GM04504 (cell line): Measurements from ENCODE around the gene NLRP3.

Experiments
- DNase-seq: peaks from one replicate; pipeline ENCODE4 v3.0.0-alpha.2; 2012; ENCODE audit warnings: low read depth

Gene NLRP3

GRCh38 chr1:247437551-247438505 lies 21.9 kb downstream of the NLRP3 start:
- DNase-seq, result no peak

DNA sequence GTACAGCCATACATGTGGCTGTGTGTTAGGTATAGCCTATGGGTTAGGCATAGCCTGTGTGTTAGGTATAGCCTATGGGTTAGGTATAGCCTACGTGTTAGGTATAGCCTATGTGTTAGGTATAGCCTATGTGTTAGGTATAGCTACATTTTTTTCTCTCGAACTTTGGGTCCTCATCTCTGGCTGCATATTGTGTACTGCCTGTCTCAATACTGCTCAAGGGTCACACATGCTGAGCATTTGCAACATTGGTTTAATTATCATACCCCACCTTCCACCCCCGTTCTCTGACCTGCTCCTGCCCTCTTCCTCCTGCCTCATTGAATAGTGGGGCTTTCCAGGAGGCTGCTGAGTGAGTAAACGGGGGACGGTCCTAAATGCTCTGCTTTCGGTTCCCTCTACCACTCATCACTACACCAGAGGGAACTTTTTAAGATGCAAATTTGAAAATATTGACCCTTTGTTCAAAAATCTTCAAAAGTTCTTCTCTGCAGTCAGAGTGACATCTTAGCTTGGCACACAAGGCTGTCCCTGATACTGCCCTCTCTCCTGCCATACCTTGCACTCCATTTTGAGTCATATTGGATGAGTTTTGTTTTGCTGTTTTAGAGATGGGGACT lies 24.1 kb downstream of the NLRP3 start:
- DNase-seq, result no peak

- DNase-seq, result no peak
Measured at GRCh38 chr1:247441606-247442005, 25.6 kb downstream of the NLRP3 start.

GRCh38 chr1:247442164-247442563 lies 26.2 kb downstream of the NLRP3 start:
- no peak for DNase-seq

GRCh38 chr1:247443641-247444040 lies 27.7 kb downstream of the NLRP3 start:
- DNase-seq, result no peak

DNA sequence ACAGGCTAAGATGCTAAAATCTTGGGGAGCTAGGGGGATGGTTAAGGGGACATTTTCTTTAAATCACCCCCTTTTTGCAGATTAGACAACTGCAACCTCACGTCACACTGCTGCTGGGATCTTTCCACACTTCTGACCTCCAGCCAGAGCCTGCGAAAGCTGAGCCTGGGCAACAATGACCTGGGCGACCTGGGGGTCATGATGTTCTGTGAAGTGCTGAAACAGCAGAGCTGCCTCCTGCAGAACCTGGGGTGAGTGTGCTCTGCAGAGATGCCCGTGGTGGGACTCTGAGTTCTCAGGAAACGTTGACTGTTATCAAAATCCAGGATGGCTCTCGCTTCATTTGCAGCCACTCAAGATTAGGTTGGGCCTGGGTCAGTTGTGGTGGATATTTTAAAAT lies 28.6 kb downstream of the NLRP3 start:
- DNase-seq, result no peak

GRCh38 chr1:247445526-247446356 lies 29.8 kb downstream of the NLRP3 start:
- DNase-seq, result no peak

DNA sequence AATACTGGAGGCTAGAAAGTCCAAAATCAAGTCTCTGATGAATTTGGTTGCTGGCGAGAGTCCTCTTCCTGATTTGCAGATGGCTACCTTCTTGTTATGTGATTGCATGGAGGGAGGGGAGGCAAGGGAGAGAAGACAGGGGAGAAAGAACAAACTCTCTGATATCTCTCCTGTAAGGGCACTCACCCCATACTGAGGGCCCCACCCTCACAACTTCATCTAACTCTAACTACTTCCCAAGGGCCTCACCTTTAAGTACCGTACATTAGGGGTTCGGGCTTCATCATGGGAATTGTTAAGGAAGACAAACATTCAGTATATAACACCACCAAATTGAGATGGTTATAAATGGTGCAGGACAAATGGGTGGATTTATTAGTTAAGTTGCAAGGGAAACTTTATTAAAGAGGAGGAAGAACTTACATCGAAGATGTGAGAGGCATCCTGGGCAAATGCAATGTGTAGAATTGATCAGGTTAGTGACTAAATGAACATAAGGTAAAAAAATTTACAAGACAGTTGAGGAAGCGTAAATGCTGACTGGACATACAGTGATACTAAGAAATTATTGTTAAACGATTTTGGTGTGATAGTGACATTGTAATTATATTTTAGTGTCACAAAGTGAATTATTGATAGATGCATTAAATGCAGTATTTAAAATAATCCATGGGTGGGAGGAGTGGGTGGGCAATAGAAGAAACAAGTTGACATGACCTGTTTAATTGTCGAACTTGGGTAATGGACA lies 31.4 kb downstream of the NLRP3 start:
- no peak for DNase-seq

DNA sequence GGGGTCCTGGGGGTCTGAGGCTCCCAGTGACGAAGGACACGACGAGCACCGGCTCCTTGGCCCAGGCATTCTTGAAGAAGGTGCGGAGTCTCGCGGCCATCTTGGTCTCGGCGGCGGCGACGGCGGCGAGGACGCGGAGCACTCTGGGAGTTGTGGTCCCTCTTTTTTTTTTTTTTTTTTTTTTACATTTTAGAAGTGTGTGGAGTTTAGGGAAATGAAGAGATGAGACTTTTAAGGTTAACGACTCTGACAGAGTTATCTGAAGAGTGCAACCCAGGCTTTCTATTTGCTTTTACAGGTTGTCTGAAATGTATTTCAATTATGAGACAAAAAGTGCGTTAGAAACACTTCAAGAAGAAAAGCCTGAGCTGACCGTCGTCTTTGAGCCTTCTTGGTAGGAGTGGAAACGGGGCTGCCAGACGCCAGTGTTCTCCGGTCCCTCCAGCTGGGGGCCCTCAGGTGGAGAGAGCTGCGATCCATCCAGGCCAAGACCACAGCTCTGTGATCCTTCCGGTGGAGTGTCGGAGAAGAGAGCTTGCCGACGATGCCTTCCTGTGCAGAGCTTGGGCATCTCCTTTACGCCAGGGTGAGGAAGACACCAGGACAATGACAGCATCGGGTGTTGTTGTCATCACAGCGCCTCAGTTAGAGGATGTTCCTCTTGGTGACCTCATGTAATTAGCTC lies 32.3 kb downstream of the NLRP3 start:
- peak; percentile 4 for DNase-seq

DNA sequence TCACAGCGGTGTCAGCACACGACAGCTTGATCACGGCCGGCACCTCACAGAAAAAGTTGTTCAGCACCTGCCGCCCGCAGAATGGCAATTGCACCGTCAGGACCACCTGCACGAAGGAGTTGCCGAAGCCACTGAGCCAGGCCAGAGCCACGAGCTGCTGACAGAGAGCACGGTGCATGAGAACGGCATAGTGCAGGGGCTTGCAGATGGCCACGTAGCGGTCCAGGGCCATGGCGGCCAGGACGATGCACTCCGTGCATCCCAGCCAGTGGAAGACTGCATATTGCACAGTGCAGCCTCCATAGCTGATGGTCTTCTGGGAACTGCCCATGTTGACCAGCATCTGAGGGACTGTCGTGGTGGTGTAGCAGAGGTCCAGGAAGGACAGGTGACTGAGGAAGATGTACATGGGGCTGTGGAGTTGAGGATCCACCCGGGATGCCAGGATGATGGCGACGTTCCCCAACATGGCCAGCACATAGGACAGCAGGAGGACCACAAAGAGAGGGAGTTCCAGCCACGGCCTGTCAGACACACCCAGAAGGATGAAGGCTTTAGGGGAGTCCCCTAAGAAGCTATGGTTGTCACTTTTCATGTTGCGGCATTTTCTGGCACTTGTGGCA lies 35.5 kb downstream of the NLRP3 start:
- DNase-seq, result no peak

DNA sequence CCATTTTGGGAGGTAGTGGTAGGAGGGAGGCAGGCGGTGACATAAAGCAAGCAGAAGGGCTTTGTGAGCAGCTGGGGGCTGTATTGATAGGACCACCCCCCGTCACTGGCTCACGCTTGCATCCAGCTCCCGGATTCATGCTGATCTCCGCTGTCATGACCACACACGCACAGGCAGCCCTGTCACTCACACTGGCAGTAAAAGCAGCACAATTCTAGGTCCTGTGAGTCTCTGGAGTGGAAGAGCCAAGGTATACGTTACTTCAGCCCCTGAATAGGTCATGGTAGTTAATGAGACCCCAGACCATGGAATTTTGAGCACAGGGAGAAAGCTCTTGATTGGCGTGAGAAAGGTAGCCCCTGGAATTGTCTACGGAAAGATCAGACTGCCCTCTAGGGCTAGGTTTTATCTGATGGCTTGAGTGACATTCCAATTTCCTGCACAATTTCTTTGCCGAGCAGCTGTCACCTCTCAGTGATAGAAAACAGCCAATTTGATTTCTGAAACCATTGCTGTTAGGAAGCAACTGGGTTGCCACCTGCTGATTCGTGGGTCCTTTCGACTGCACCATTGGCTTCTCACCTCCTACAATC lies 36.6 kb downstream of the NLRP3 start:
- no peak for DNase-seq

DNA sequence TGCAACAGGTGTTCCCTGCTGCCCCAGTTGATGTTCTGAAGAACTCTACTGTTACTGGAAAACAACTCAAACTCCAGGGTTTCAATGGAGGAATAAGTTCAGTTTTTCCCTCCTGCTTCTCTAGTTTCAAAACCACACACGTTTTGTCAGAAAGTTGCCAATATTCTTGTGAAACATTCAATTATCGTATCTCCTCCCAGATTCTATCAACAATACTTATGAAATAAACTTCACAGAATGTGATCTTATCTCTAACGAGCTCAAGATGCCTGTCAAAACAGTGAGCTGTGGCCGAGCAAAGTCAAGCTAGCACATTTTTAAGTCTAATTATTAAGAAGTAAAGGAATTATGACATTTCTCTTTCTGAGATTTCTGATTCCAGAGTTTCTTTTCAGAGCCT lies 37.3 kb downstream of the NLRP3 start:
- no peak for DNase-seq

GRCh38 chr1:247453997-247454396 lies 38.0 kb downstream of the NLRP3 start:
- no peak for DNase-seq

GRCh38 chr1:247456021-247456420 lies 40.0 kb downstream of the NLRP3 start:
- no peak for DNase-seq

DNA sequence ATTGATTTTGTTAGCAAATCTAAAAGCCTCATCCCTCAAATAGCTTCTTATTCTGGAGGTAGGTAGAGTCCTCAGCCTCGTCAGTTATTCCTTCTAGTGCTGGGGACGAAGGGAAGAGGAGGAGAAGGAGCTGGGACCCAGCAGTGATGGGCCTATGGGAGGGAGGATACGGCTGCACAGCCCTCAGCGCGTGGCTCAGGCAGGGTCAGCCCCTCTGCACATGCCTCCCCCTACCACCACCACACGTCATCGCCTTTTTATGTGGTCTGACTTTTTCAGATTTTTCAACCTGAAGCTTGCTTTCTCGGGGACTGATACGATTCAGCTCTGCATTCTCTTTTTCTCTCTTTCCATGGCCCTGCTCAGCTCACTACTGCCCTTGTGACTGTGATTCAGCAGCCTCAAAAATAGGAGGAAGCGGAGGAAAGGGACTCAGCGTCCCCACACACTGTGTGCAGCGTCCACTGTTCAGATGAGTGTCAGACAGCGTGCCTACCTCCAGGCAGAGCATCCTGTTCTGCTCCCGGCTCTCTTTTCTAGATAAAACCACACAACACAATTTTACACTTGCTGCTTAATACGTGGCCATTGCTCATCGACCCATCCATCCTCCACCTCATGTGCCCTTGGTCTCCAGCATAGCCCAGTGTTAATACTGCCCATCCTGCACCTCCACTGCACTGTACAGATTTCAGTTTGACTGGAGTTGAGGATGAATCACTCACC lies 41.1 kb downstream of the NLRP3 start:
- DNase-seq, result no peak

DNA sequence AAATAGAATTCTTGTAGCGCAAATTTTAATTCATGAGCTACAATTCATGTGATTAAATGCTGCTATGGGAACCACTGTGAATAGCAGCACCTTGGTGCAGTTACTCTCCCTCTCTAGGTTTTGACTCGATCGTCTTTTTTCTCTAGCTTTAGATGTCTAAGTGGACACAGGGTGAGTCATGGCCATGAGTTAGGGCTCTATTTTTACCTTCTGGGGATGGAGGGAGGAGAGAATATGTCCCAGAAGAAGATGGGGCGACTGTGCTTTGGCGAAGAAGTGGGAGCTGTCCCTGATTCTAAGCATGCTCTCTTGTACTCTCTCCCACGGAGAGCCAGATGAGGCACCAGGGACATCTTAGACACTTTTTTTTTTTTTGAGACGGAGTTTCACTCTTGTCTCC lies 43.5 kb downstream of the NLRP3 start:
- no peak for DNase-seq

GRCh38 chr1:247465796-247466195 lies 49.8 kb downstream of the NLRP3 start:
- DNase-seq, result no peak

GRCh38 chr1:247467129-247467528 lies 51.2 kb downstream of the NLRP3 start:
- no peak for DNase-seq

DNA sequence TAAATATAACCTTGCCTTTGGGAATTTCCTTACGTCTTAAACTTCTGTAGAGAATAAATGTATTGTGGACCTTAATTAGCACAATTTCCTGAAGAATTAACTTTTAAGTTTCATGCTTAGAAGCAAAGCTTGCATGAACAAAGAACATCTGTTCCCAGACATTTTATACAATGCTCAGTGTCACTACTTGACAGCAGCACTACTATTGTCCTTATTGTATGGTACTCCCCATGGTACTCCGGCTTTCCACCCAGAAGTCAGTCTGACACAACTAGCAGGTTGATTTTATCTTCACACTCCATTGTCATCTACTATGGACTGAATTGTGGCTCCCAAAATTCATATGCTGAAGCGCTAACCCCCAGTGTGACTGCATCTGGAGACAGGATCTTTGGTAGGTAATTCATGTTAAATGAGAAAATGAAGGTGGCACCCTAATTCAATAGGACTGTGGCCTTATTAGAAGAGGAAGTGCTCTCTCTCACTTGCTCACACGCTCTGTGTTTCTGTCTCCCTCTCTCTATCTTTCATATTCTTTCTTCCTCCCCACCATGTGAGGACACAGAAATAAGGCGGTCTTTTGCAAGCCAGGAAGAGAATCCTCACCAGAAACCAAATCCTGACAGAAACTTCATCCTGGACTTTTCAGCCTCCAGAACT lies 52.6 kb downstream of the NLRP3 start:
- DNase-seq, result no peak
